Neural progenitor cell (in vitro differentiated cells): ENCODE measurements around the gene EGFR. TPM values are rescaled to one million over a fixed set of nuclear protein-coding genes. Genes with fewer than 3 reads are reported as not detected.

Experiments used
- DNase-seq: peaks from one replicate; pipeline ENCODE4 v3.0.0-alpha.2; 2016; ENCODE audit warnings: low spot score
- H2AFZ ChIP-seq: fragments of 200-600 bp; sonication (generic); replicated peaks from 2 replicates; pipeline ENCODE4 v1.6.1; 2016; ENCODE audit warnings: antibody characterized with exemption
- H3F3A ChIP-seq: fragments of 200-600 bp; sonication (generic); 2 replicates; pipeline ENCODE4 v1.6.1; 2016; ENCODE audit warnings: antibody characterized with exemption, low read depth
- H3K27ac ChIP-seq: fragments of 200-600 bp; sonication (generic); 2 replicates; pipeline ENCODE4 v1.5.1; 2016; ENCODE audit warnings: mild to moderate bottlenecking
- H3K27me3 ChIP-seq: fragments of 200-600 bp; sonication (generic); 2 replicates; pipeline ENCODE4 v1.6.1; 2016; ENCODE audit warnings: mild to moderate bottlenecking, moderate library complexity
- H3K36me3 ChIP-seq: fragments of 200-600 bp; sonication (generic); 2 replicates; pipeline ENCODE4 v1.5.1; 2016
- H3K4me1 ChIP-seq: fragments of 200-600 bp; sonication (generic); 2 replicates; pipeline ENCODE4 v1.6.1; 2016; ENCODE audit warnings: mixed run types
- H3K4me2 ChIP-seq: fragments of 200-600 bp; sonication (generic); 2 replicates; pipeline ENCODE4 v1.6.1; 2016
- H3K4me3 ChIP-seq: fragments of 200-600 bp; sonication (generic); 2 replicates; pipeline ENCODE4 v1.5.1; 2016
- H3K79me2 ChIP-seq: fragments of 200-600 bp; sonication (generic); 2 replicates; pipeline ENCODE4 v1.6.1; 2016; ENCODE audit warnings: low read depth
- H3K9ac ChIP-seq: fragments of 200-600 bp; sonication (generic); 2 replicates; pipeline ENCODE4 v1.6.1; 2016
- H3K9me3 ChIP-seq: fragments of 200-600 bp; sonication (generic); 2 replicates; pipeline ENCODE4 v1.5.1; 2016; ENCODE audit warnings: low read depth
- H4K20me1 ChIP-seq: fragments of 200-600 bp; sonication (generic); 2 replicates; pipeline ENCODE4 v1.6.1; 2016; ENCODE audit warnings: low read depth
- H3K27ac Mint-ChIP-seq: 3 replicates; pipeline ENCODE4 v1.8.0; 2021; ENCODE audit warnings: mixed read lengths
- H3K27me3 Mint-ChIP-seq: 2 replicates; pipeline ENCODE4 v1.8.0; 2022; ENCODE audit warnings: low read depth, mild to moderate bottlenecking, inconsistent platforms, moderate library complexity, mixed read lengths; ENCODE audit not compliant: insufficient read depth
- H3K36me3 Mint-ChIP-seq: 3 replicates; pipeline ENCODE4 v1.8.0; 2021; ENCODE audit warnings: mixed read lengths
- H3K4me1 Mint-ChIP-seq: 3 replicates; pipeline ENCODE4 v1.8.0; 2021; ENCODE audit warnings: mixed read lengths
- H3K4me3 Mint-ChIP-seq: 3 replicates; pipeline ENCODE4 v1.8.0; 2021; ENCODE audit warnings: mild to moderate bottlenecking, moderate library complexity, mixed read lengths
- H3K9me3 Mint-ChIP-seq: 3 replicates; pipeline ENCODE4 v1.8.0; 2020; ENCODE audit warnings: mixed read lengths
- CTCF ChIP-seq: fragments of 200-600 bp; sonication (generic); IDR thresholded peaks from 2 replicates; pipeline ENCODE4 v1.5.1; 2017; ENCODE audit warnings: antibody characterized with exemption, mild to moderate bottlenecking
- EZH2 ChIP-seq: fragments of 200-600 bp; sonication (generic); IDR thresholded peaks from 2 replicates; pipeline ENCODE4 v1.6.1; 2017; ENCODE audit warnings: antibody characterized with exemption, mild to moderate bottlenecking, moderate library complexity
- EZH2phosphoT487 ChIP-seq: fragments of 200-600 bp; sonication (generic); IDR thresholded peaks from 2 replicates; pipeline ENCODE4 v1.6.1; 2017; ENCODE audit warnings: antibody characterized with exemption
- total RNA-seq: library from RNA; depleted of rRNA; stranded (reverse); fragments of >200 nt; gene quantifications from 2 replicates; pipeline ENCODE4 v1.2.3, GENCODE V29; 2015; ENCODE audit warnings: low replicate concordance

The EGFR gene
- total RNA-seq, 1 donor from 2014 or later = 4.6 TPM

- H3K27ac ChIP-seq = no peak overlapping the region
- DNase-seq = no peak
- no peaks in the 10 kb centered on the region for H3K79me2 ChIP-seq
- H3K4me3 ChIP-seq = no peak overlapping the region
- TF ChIP-seq EZH2phosphoT487 (no peak), EZH2 (no peak), CTCF (no peak)
- no peaks in the 10 kb centered on the region for H3F3A ChIP-seq
- peaks cover 10% of the 10 kb centered on the region for H3K4me1 Mint-ChIP-seq
- no peaks in the 10 kb centered on the region for H3K9me3 ChIP-seq
- H2AFZ ChIP-seq = no peak overlapping the region
- no peaks in the 10 kb centered on the region for H3K27me3 ChIP-seq
- no peak overlapping the region for H3K9ac ChIP-seq
- H3K36me3 Mint-ChIP-seq = no peaks in the 10 kb centered on the region
- no peaks in the 10 kb centered on the region for H3K4me1 ChIP-seq
- H3K36me3 ChIP-seq = no peaks in the 10 kb centered on the region
- H4K20me1 ChIP-seq = no peaks in the 10 kb centered on the region
- H3K9me3 Mint-ChIP-seq = peaks cover 3% of the 10 kb centered on the region
- H3K4me3 Mint-ChIP-seq = no peak overlapping the region
- H3K27me3 Mint-ChIP-seq = no peaks in the 10 kb centered on the region
- H3K27ac Mint-ChIP-seq = no peak overlapping the region
- no peak overlapping the region for H3K4me2 ChIP-seq
Measured at GRCh38 chr7:55050281-55050680, 31.5 kb downstream of the EGFR start.

DNA sequence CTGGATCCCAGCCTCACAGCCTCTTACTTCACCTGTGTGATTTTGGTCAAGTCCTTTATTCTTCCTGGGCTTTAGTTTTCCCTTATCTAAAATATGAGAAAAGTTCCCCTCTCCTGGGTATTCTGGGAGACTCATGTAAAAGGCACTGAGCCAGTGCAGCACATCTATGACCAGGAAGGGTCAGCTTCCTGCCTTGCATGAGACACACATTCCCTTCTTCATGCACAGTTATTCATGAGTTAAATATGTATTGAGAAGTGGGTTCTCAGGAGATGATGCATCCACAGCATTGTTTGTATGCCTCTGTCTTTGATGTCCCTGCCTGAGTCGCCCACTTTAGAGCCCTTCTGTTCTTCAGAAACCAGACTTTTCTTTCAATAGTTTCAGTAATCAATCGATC is 33.3 kb downstream of the EGFR start:
- Mint-ChIP-seq H3K27me3 (no peaks in the 10 kb centered on the region), H3K27ac (no peak overlapping the region), H3K9me3 (peaks cover 3% of the 10 kb centered on the region), H3K4me3 (no peak overlapping the region), H3K4me1 (peaks cover 10% of the 10 kb centered on the region), H3K36me3 (no peaks in the 10 kb centered on the region)
- H4K20me1 ChIP-seq = no peaks in the 10 kb centered on the region
- no peak overlapping the region for H3K9ac ChIP-seq
- H3F3A ChIP-seq = no peaks in the 10 kb centered on the region
- H3K4me1 ChIP-seq = no peaks in the 10 kb centered on the region
- H3K4me2 ChIP-seq = no peak overlapping the region
- H3K36me3 ChIP-seq = no peaks in the 10 kb centered on the region
- TF ChIP-seq CTCF = no peak
- TF ChIP-seq EZH2 = no peak
- no peak for TF ChIP-seq EZH2phosphoT487
- H3K9me3 ChIP-seq = no peaks in the 10 kb centered on the region
- no peak overlapping the region for H3K27ac ChIP-seq
- no peak overlapping the region for H2AFZ ChIP-seq
- H3K27me3 ChIP-seq = no peaks in the 10 kb centered on the region
- H3K4me3 ChIP-seq = no peak overlapping the region
- no peak for DNase-seq
- H3K79me2 ChIP-seq = no peaks in the 10 kb centered on the region

DNA sequence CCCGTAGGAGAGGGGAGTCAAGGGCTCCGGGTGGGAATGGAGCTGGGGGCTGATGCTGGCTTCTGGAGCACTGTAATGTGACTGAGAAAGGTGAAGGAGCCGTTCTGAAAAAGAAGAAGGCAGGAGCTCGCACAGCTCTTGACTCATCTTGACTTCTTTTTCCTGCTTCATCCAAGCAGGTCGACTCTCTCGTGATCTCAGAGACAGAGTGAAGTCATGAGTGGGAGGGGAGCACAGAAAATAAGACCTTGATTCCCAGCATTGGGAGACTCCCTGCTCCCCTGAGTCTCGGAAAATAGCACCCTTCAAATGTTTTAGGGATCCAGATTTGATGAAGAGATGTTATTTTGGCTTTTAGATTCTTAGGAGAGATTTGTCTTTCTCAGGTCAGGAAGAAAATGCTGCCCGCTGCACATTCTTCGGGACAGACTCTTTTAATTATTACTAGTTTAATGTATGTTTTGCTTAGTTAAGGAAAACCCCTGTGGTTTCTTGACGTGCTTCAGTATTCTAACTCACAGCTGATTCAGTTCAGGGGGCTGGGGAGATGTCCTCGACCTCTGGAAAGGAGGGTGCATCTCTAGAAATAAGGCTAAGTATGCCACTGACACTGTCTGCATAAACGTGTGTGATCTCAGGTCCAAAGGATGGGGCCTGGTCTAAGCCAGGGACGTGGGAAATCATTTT is 34.1 kb downstream of the EGFR start:
- no peaks in the 10 kb centered on the region for H3K9me3 ChIP-seq
- no peaks in the 10 kb centered on the region for H3K79me2 ChIP-seq
- Mint-ChIP-seq H3K9me3 (peaks cover 3% of the 10 kb centered on the region), H3K36me3 (no peaks in the 10 kb centered on the region), H3K27me3 (no peaks in the 10 kb centered on the region), H3K27ac (no peak overlapping the region), H3K4me1 (peaks cover 10% of the 10 kb centered on the region), H3K4me3 (no peak overlapping the region)
- H2AFZ ChIP-seq = no peak overlapping the region
- DNase-seq = no peak
- H3F3A ChIP-seq = no peaks in the 10 kb centered on the region
- no peaks in the 10 kb centered on the region for H3K4me1 ChIP-seq
- no peak overlapping the region for H3K4me2 ChIP-seq
- no peak overlapping the region for H3K9ac ChIP-seq
- H3K27me3 ChIP-seq = no peaks in the 10 kb centered on the region
- H3K27ac ChIP-seq = no peak overlapping the region
- H3K4me3 ChIP-seq = no peak overlapping the region
- H3K36me3 ChIP-seq = no peaks in the 10 kb centered on the region
- TF ChIP-seq EZH2 = no peak
- no peak for TF ChIP-seq CTCF
- no peak for TF ChIP-seq EZH2phosphoT487
- H4K20me1 ChIP-seq = no peaks in the 10 kb centered on the region
